ENCODE results near the gene TPCN1.

Gene TPCN1

GRCh38 chr12:113222730-113223531 is 1.7 kb downstream of the TPCN1 start:
- peak in 21 of 56 donors; percentile 15 to 62 (median 34) for DNase-seq

GRCh38 chr12:113224955-113225354 is 3.7 kb downstream of the TPCN1 start:
- DNase-seq, result no peak

GRCh38 chr12:113226696-113227568 is 5.7 kb downstream of the TPCN1 start:
- peak in 11 of 56 donors; percentile 8 to 54 (median 27) for DNase-seq

- no peak for DNase-seq
Measured at GRCh38 chr12:113227686-113228391, 6.6 kb downstream of the TPCN1 start.

GRCh38 chr12:113228394-113229028 is 7.2 kb downstream of the TPCN1 start:
- no peak for DNase-seq

- peak in 1 of 56 donors; percentile 48 for DNase-seq
Measured at GRCh38 chr12:113230315-113231234, 9.3 kb downstream of the TPCN1 start.

GRCh38 chr12:113231235-113232088 is 10.2 kb downstream of the TPCN1 start:
- DNase-seq, result peak in 1 of 56 donors; percentile 17

- no peak for DNase-seq
Measured at GRCh38 chr12:113232089-113232839, 11.0 kb downstream of the TPCN1 start.

GRCh38 chr12:113232840-113233585 is 11.7 kb downstream of the TPCN1 start:
- DNase-seq, result peak in 42 of 56 donors; percentile 16 to 81 (median 58)

GRCh38 chr12:113233967-113234366 is 12.7 kb downstream of the TPCN1 start:
- no peak for DNase-seq

GRCh38 chr12:113234483-113234882 is 13.2 kb downstream of the TPCN1 start:
- DNase-seq, result no peak

GRCh38 chr12:113235976-113236375 is 14.7 kb downstream of the TPCN1 start:
- peak in 13 of 56 donors; percentile 11 to 59 (median 43) for DNase-seq

- no peak for DNase-seq
Measured at GRCh38 chr12:113236539-113237399, 15.5 kb downstream of the TPCN1 start.

- no peak for DNase-seq
Measured at GRCh38 chr12:113237748-113238147, 16.5 kb downstream of the TPCN1 start.

- no peak for DNase-seq
Measured at GRCh38 chr12:113238309-113238708, 17.0 kb downstream of the TPCN1 start.

- no peak for DNase-seq
Measured at GRCh38 chr12:113239288-113239771, 18.1 kb downstream of the TPCN1 start.
